Activated T-cell treated with anti-CD3 and anti-CD28 coated beads for 48 hours (primary cell): ENCODE data around the gene SLF2.
A peak's percentile ranks its signal among the peaks of the same experiment; 100 is the strongest.
"Not testable (repeated sequence)": the region's sequence is repeated elsewhere in the genome, so short reads cannot be mapped to it uniquely, and the experiment has no call there.

Experiments
- DNase-seq: peaks from one replicate; pipeline ENCODE4 v3.0.0-alpha.2; 2020; ENCODE audit warnings: low read depth

The SLF2 gene

GRCh38 chr10:100878291-100878910 lies 34.4 kb upstream of the SLF2 start:
- peak; percentile 24 for DNase-seq

GRCh38 chr10:100879741-100880360 lies 32.9 kb upstream of the SLF2 start:
- DNase-seq, result no peak

GRCh38 chr10:100881556-100882213 lies 31.1 kb upstream of the SLF2 start:
- no peak for DNase-seq

- DNase-seq, result no peak
Measured at GRCh38 chr10:100882252-100882651, 30.5 kb upstream of the SLF2 start.

- DNase-seq, result no peak
Measured at GRCh38 chr10:100882671-100883311, 30.0 kb upstream of the SLF2 start.

GRCh38 chr10:100883312-100883821 lies 29.4 kb upstream of the SLF2 start:
- DNase-seq, result no peak

GRCh38 chr10:100885611-100886010 lies 27.2 kb upstream of the SLF2 start:
- not testable (repeated sequence) for DNase-seq

- DNase-seq, result no peak
Measured at GRCh38 chr10:100886091-100886490, 26.7 kb upstream of the SLF2 start.

- no peak for DNase-seq
Measured at GRCh38 chr10:100886521-100886920, 26.2 kb upstream of the SLF2 start.

GRCh38 chr10:100886963-100887362 lies 25.8 kb upstream of the SLF2 start:
- no peak for DNase-seq

- no peak for DNase-seq
Measured at GRCh38 chr10:100887761-100888296, 24.9 kb upstream of the SLF2 start.

- DNase-seq, result no peak
Measured at GRCh38 chr10:100888957-100889356, 23.8 kb upstream of the SLF2 start.

GRCh38 chr10:100889546-100889945 lies 23.2 kb upstream of the SLF2 start:
- no peak for DNase-seq

GRCh38 chr10:100890141-100890672 lies 22.6 kb upstream of the SLF2 start:
- DNase-seq, result no peak

GRCh38 chr10:100890673-100891317 lies 22.0 kb upstream of the SLF2 start:
- DNase-seq, result no peak

- no peak for DNase-seq
Measured at GRCh38 chr10:100894033-100894432, 18.7 kb upstream of the SLF2 start.

GRCh38 chr10:100894589-100895294 lies 18.0 kb upstream of the SLF2 start:
- DNase-seq, result no peak

GRCh38 chr10:100895346-100895745 lies 17.4 kb upstream of the SLF2 start:
- DNase-seq, result no peak

GRCh38 chr10:100895896-100896295 lies 16.9 kb upstream of the SLF2 start:
- DNase-seq, result no peak

- no peak for DNase-seq
Measured at GRCh38 chr10:100896876-100897461, 15.8 kb upstream of the SLF2 start.

- no peak for DNase-seq
Measured at GRCh38 chr10:100897976-100898375, 14.8 kb upstream of the SLF2 start.
